Esophagus muscularis mucosa (tissue), 4 donors: Measurements from ENCODE around the gene PJA2. TPM values are rescaled to one million over a fixed set of nuclear protein-coding genes. Genes with fewer than 3 reads are reported as not detected.

Source experiments
- DNase-seq: peaks from one replicate; pipeline ENCODE4 v3.0.0-alpha.2; 2017; ENCODE audit errors: extremely low spot score
- H3K27ac ChIP-seq, 4 donors: fragments of 200-600 bp; sonication (generic); replicated peaks in 1 of 4; 1 replicate in 3 of 4; 2 replicates in 1 of 4; pipeline ENCODE4 v1.5.1; 2016 to 2019; ENCODE audit warnings: mild to moderate bottlenecking in 1 of 4
- H3K27me3 ChIP-seq, 4 donors: fragments of 200-600 bp; sonication (generic); one replicate each; pipeline versions ENCODE4 v1.5.1 to v1.6.0; 2016 to 2019
- H3K36me3 ChIP-seq, 4 donors: fragments of 200-600 bp; sonication (generic); one replicate each; pipeline ENCODE4 v1.5.1; 2016 to 2019
- H3K4me1 ChIP-seq, 4 donors: fragments of 200-600 bp; sonication (generic); one replicate each; pipeline ENCODE4 v1.5.1; 2016 to 2019
- H3K4me3 ChIP-seq, 4 donors: fragments of 200-600 bp; sonication (generic); 1 replicate in 2 of 4; 2 replicates in 2 of 4; pipeline ENCODE4 v1.5.1; 2016 to 2019; ENCODE audit warnings: mild to moderate bottlenecking in 4 of 4, moderate library complexity in 1 of 4
- H3K9me3 ChIP-seq, 4 donors: fragments of 200-600 bp; sonication (generic); 1 replicate in 3 of 4; 2 replicates in 1 of 4; pipeline ENCODE4 v1.5.1; 2016 to 2019
- CTCF ChIP-seq, 3 experiments: fragments of 200-600 bp in 2 of 3; fragments of 450-650 bp in 1 of 3; sonication (generic) in 2 of 3; IDR thresholded peaks; one replicate each; pipeline ENCODE4 v1.5.1; 2017 to 2019; ENCODE audit warnings: antibody characterized with exemption in 3 of 3, mild to moderate bottlenecking in 2 of 3, moderate library complexity in 1 of 3
- EP300 ChIP-seq: sonication (generic); formaldehyde crosslinking; IDR thresholded peaks from one replicate; pipeline ENCODE4 v1.6.1; 2017; ENCODE audit warnings: antibody characterized with exemption
- POLR2A ChIP-seq: fragments of 450-650 bp; IDR thresholded peaks from one replicate; pipeline ENCODE4 v1.6.1; 2017; ENCODE audit warnings: antibody characterized with exemption, moderate library complexity, mild to moderate bottlenecking, low read depth
- POLR2AphosphoS5 ChIP-seq, 2 donors: sonication (generic); formaldehyde crosslinking; IDR thresholded peaks; one replicate each; pipeline ENCODE4 v1.6.1; 2017; ENCODE audit warnings: antibody characterized with exemption in 2 of 2
- WGBS: methylation state at CpG from one replicate; pipeline ENCODE4 v1.1.5; 2018; 5-methylcytosine and 5-hydroxymethylcytosine counted together
- intact Hi-C: fragments of 100-400 bp; cut with DNase I; formaldehyde crosslinking; loops from one replicate; pipeline ENCODE4 v1.15.1; 2023
- total RNA-seq, 4 donors: library from RNA; depleted of rRNA; stranded (reverse); fragments of >200 nt; gene quantifications; one replicate each; pipeline versions ENCODE4 v1.1.0 to v1.2.1, GENCODE V29; 2016

PJA2 gene
- total RNA-seq, 4 donors from 2014 or later: 133 to 211 (median 170) TPM

- Histone ChIP-seq H3K9me3 (peaks cover 0 to 7% (median 0%) of the 10 kb centered on the region in 4 donors), H3K27me3 (no peaks in the 10 kb centered on the region), H3K4me1 (peaks cover 0 to 32% (median 25%) of the 10 kb centered on the region in 4 donors), H3K27ac (no peak overlapping the region), H3K36me3 (peaks cover 16 to 56% (median 38%) of the 10 kb centered on the region in 4 donors), H3K4me3 (no peak overlapping the region)
- DNase-seq: no peak
- intact Hi-C loops: no loop called here
- no peak for TF ChIP-seq CTCF (IDR thresholded peaks at IDR 0.05)
- no peak for TF ChIP-seq POLR2AphosphoS5 (IDR thresholded peaks at IDR 0.05)
- TF ChIP-seq EP300: no peak
- TF ChIP-seq POLR2A: no peak
Observed at GRCh38 chr5:109365653-109366052, 44.1 kb downstream of the PJA2 start.

GRCh38 chr5:109364977-109365376 lies 44.8 kb downstream of the PJA2 start:
- WGBS: 89% methylated on average over 3 of the region's 3 CpGs
- intact Hi-C loops: no loop called here
- no peak overlapping the region for H3K4me3 ChIP-seq
- H3K27ac ChIP-seq: no peak overlapping the region
- peaks cover 0 to 7% (median 0%) of the 10 kb centered on the region in 4 donors for H3K9me3 ChIP-seq
- H3K36me3 ChIP-seq: peaks cover 16 to 57% (median 41%) of the 10 kb centered on the region in 4 donors
- no peak for TF ChIP-seq POLR2A
- TF ChIP-seq POLR2AphosphoS5 (IDR thresholded peaks at IDR 0.05): no peak
- TF ChIP-seq CTCF (IDR thresholded peaks at IDR 0.05): no peak
- no peak for TF ChIP-seq EP300
- no peak for DNase-seq
- H3K27me3 ChIP-seq: no peaks in the 10 kb centered on the region
- H3K4me1 ChIP-seq: peaks cover 0 to 25% (median 19%) of the 10 kb centered on the region in 4 donors

- H3K4me3 ChIP-seq: no peak overlapping the region
- peaks cover 0 to 31% (median 20%) of the 10 kb centered on the region in 4 donors for H3K4me1 ChIP-seq
- H3K9me3 ChIP-seq: no peaks in the 10 kb centered on the region
- intact Hi-C loops: no loop called here
- DNase-seq: no peak
- no peak overlapping the region for H3K27ac ChIP-seq
- TF ChIP-seq CTCF (IDR thresholded peaks at IDR 0.05) (no peak), POLR2A (no peak), POLR2AphosphoS5 (IDR thresholded peaks at IDR 0.05) (no peak), EP300 (no peak)
- no peaks in the 10 kb centered on the region for H3K27me3 ChIP-seq
- WGBS: 55% methylated on average over 3 of the region's 3 CpGs
- H3K36me3 ChIP-seq: peaks cover 17 to 50% (median 29%) of the 10 kb centered on the region in 4 donors
Observed at GRCh38 chr5:109359642-109360041, 50.1 kb downstream of the PJA2 start.

GRCh38 chr5:109357807-109358206 lies 52.0 kb downstream of the PJA2 start:
- no peaks in the 10 kb centered on the region for H3K27me3 ChIP-seq
- no peak for DNase-seq
- H3K9me3 ChIP-seq: no peaks in the 10 kb centered on the region
- 67% methylated on average over 1 of the region's 2 CpGs for WGBS
- H3K36me3 ChIP-seq: peaks cover 17 to 51% (median 29%) of the 10 kb centered on the region in 4 donors
- TF ChIP-seq CTCF (IDR thresholded peaks at IDR 0.05) (no peak), POLR2AphosphoS5 (IDR thresholded peaks at IDR 0.05) (no peak), EP300 (no peak), POLR2A (no peak)
- no peak overlapping the region for H3K4me3 ChIP-seq
- intact Hi-C loops: no loop called here
- H3K4me1 ChIP-seq: peaks cover 0 to 18% (median 11%) of the 10 kb centered on the region in 4 donors
- H3K27ac ChIP-seq: no peak overlapping the region

- 86% methylated on average over 2 of the region's 2 CpGs for WGBS
- Histone ChIP-seq H3K4me1 (peaks cover 0 to 39% (median 34%) of the 10 kb centered on the region in 4 donors), H3K27ac (no peak overlapping the region), H3K27me3 (no peaks in the 10 kb centered on the region), H3K4me3 (no peak overlapping the region), H3K36me3 (peaks cover 11 to 34% (median 14%) of the 10 kb centered on the region in 4 donors), H3K9me3 (no peaks in the 10 kb centered on the region)
- intact Hi-C loops: no loop called here
- no peak for DNase-seq
- TF ChIP-seq CTCF (IDR thresholded peaks at IDR 0.05): no peak
- no peak for TF ChIP-seq EP300
- no peak for TF ChIP-seq POLR2AphosphoS5 (IDR thresholded peaks at IDR 0.05)
- no peak for TF ChIP-seq POLR2A
Observed at GRCh38 chr5:109354761-109355160, 55.0 kb downstream of the PJA2 start.
